ENCODE data around the gene PDE6A. TPM values are rescaled to one million over a fixed set of nuclear protein-coding genes. Genes with fewer than 3 reads are reported as not detected.

PDE6A gene
- total and polyA plus RNA-seq, 2 of the 8 experiments (the other 6 are each of a cell fraction or from before 2014, with no cell fraction given): not detected

DNA sequence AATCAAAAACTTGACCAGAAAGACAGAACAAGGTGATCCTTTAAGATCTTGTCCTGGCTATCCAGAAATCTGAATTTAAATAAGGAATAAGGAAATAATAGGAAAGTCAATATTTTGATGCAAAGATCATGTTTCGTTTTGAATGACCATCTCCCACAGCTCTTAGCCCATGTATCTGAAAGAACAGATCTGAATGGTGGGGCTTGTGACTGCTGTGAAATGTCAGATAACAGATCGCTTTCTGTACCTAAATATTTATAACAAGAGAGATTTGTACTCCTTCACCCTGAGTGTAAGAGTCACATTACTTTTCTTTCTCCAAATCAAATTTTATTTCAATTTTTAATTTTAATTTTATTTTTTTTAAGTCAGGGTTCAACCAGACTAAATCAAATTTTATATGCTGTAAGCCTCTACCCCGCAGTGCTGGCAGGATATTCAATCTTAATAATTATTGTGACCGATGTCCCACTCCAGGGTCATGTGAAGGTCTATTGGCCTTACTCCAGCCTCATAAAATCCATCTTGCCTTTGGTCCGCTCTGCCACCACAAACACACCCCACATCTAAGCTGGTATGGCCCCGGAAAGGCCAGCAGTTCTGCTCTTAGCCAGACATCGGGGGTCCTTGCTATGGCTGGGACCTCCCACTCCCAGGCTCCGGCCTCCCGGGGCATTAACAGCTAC, 9.0 kb upstream of the PDE6A start (continued):
- TF ChIP-seq SP4 (IDR thresholded peaks at IDR 0.05; ENCODE audit: low read length) (no peak), TAF7 (optimal IDR thresholded peaks at IDR 0.05; ENCODE audit: borderline replicate concordance, low read depth, low read length) (no peak), TBP (IDR thresholded peaks at IDR 0.05; ENCODE audit: low read depth, low read length) (no peak), CEBPB (IDR thresholded peaks at IDR 0.05; ENCODE audit: low read depth, low read length) (no peak)
